G401.6 (cell line): ENCODE data around the gene ZYG11B.
"Not testable (repeated sequence)": the region's sequence is repeated elsewhere in the genome, so short reads cannot be mapped to it uniquely, and the experiment has no call there.

Experiments used
- FAIRE-seq: peaks from 2 replicates; lab custom pipeline; 2012; peaks lifted over from hg19 to GRCh38; lab: Jason Lieb, UNC

The ZYG11B gene

GRCh38 chr1:52756020-52756419 lies 29.8 kb downstream of the ZYG11B start:
- FAIRE-seq = no peak

- FAIRE-seq = no peak
Observed at GRCh38 chr1:52759908-52760307, 33.7 kb downstream of the ZYG11B start.

GRCh38 chr1:52767596-52768280 lies 41.5 kb downstream of the ZYG11B start:
- FAIRE-seq = no peak

- no peak for FAIRE-seq
Observed at GRCh38 chr1:52769346-52770033, 43.2 kb downstream of the ZYG11B start.

GRCh38 chr1:52771384-52771783 lies 45.1 kb downstream of the ZYG11B start:
- FAIRE-seq = no peak

GRCh38 chr1:52786148-52786547 lies 59.9 kb downstream of the ZYG11B start:
- no peak for FAIRE-seq

GRCh38 chr1:52790429-52790828 lies 64.2 kb downstream of the ZYG11B start:
- not testable (repeated sequence) for FAIRE-seq

GRCh38 chr1:52792036-52792435 lies 65.8 kb downstream of the ZYG11B start:
- FAIRE-seq = no peak

GRCh38 chr1:52793717-52794116 lies 67.5 kb downstream of the ZYG11B start:
- FAIRE-seq = not testable (repeated sequence)

GRCh38 chr1:52795464-52795863 lies 69.2 kb downstream of the ZYG11B start:
- no peak for FAIRE-seq

GRCh38 chr1:52798331-52798730 lies 72.1 kb downstream of the ZYG11B start:
- FAIRE-seq = no peak

GRCh38 chr1:52801011-52801410 lies 74.8 kb downstream of the ZYG11B start:
- FAIRE-seq = no peak

GRCh38 chr1:52804083-52804482 lies 77.8 kb downstream of the ZYG11B start:
- FAIRE-seq = not testable (repeated sequence)

GRCh38 chr1:52814465-52814864 lies 88.2 kb downstream of the ZYG11B start:
- no peak for FAIRE-seq

GRCh38 chr1:52820830-52821229 lies 94.6 kb downstream of the ZYG11B start:
- FAIRE-seq = not testable (repeated sequence)

- FAIRE-seq = peak; percentile 93
Observed at GRCh38 chr1:52825868-52826267, 99.6 kb downstream of the ZYG11B start.

- no peak for FAIRE-seq
Observed at GRCh38 chr1:52834798-52835197, 108.5 kb downstream of the ZYG11B start.

- no peak for FAIRE-seq
Observed at GRCh38 chr1:52836035-52836434, 109.8 kb downstream of the ZYG11B start.

- FAIRE-seq = not testable (repeated sequence)
Observed at GRCh38 chr1:52839175-52839574, 112.9 kb downstream of the ZYG11B start.

- no peak for FAIRE-seq
Observed at GRCh38 chr1:52842643-52843310, 116.5 kb downstream of the ZYG11B start, which contains the start of gene ZYG11A. Gene ZYG11A (plus strand): TSS chr1:52842760. CDS start chr1:52842884, 124 bp downstream.

GRCh38 chr1:52845119-52845518 lies 118.9 kb downstream of the ZYG11B start:
- not testable (repeated sequence) for FAIRE-seq

GRCh38 chr1:52848423-52848822 lies 122.2 kb downstream of the ZYG11B start:
- no peak for FAIRE-seq

- no peak for FAIRE-seq
Observed at GRCh38 chr1:52850951-52851350, 124.7 kb downstream of the ZYG11B start.
